H9 (cell line): Measurements from ENCODE around the gene MAGI1. TPM values are rescaled to one million over a fixed set of nuclear protein-coding genes. Genes with fewer than 3 reads are reported as not detected.

Experiments
- DNase-seq: peaks from one replicate; pipeline ENCODE4 v3.0.0-alpha.2; 2017
- H2AFZ ChIP-seq: one replicate; pipeline ENCODE4 v1.6.1; 2013; ENCODE audit warnings: mild to moderate bottlenecking, low read length, control low read depth, moderate library complexity
- H2AK5ac ChIP-seq: 2 replicates; pipeline ENCODE4 v1.6.1; 2013; ENCODE audit warnings: low read length, control low read depth, mixed read lengths; ENCODE audit not compliant: insufficient read length
- H2BK120ac ChIP-seq: one replicate; pipeline ENCODE4 v1.6.1; 2013; ENCODE audit warnings: low read depth, mild to moderate bottlenecking, low read length, control low read depth, inconsistent platforms; ENCODE audit not compliant: poor library complexity, severe bottlenecking
- H2BK12ac ChIP-seq: 2 replicates; pipeline ENCODE4 v1.6.1; 2013; ENCODE audit warnings: low read length, control low read depth, mixed read lengths, low read depth; ENCODE audit not compliant: insufficient read length
- H2BK15ac ChIP-seq: 2 replicates; pipeline ENCODE4 v1.6.1; 2013; ENCODE audit warnings: low read depth, low read length, control low read depth
- H2BK20ac ChIP-seq: one replicate; pipeline ENCODE4 v1.6.1; 2013; ENCODE audit warnings: low read depth, mild to moderate bottlenecking, low read length, control low read depth, inconsistent platforms; ENCODE audit not compliant: poor library complexity, severe bottlenecking
- H2BK5ac ChIP-seq: 2 replicates; pipeline ENCODE4 v1.6.1; 2013; ENCODE audit warnings: low read length, control low read depth, mixed read lengths; ENCODE audit not compliant: insufficient read length
- H3K14ac ChIP-seq: 2 replicates; pipeline ENCODE4 v1.6.1; 2013; ENCODE audit warnings: low read length, control low read depth; ENCODE audit not compliant: insufficient read depth
- H3K18ac ChIP-seq: 2 replicates; pipeline ENCODE4 v1.6.1; 2013; ENCODE audit warnings: low read depth, mild to moderate bottlenecking, mixed read lengths, low read length, control low read depth; ENCODE audit not compliant: insufficient read length
- H3K23ac ChIP-seq: 2 replicates; pipeline ENCODE4 v1.6.1; 2013; ENCODE audit warnings: low read length, control low read depth, mixed read lengths, low read depth; ENCODE audit not compliant: insufficient read length
- H3K23me2 ChIP-seq: 2 replicates; pipeline ENCODE4 v1.6.1; 2013; ENCODE audit warnings: low read depth, mild to moderate bottlenecking, mixed read lengths, low read length, control low read depth; ENCODE audit not compliant: insufficient read length, poor library complexity, severe bottlenecking
- H3K27ac ChIP-seq: 2 replicates; pipeline ENCODE4 v1.5.1; 2013; ENCODE audit warnings: low read length, control low read depth, mixed read lengths, low read depth; ENCODE audit not compliant: insufficient read length
- H3K27me3 ChIP-seq: 2 replicates; pipeline ENCODE4 v1.6.1; 2013; ENCODE audit warnings: low read length, control low read depth, inconsistent platforms; ENCODE audit not compliant: insufficient read depth
- H3K4ac ChIP-seq: 2 replicates; pipeline ENCODE4 v1.6.1; 2013; ENCODE audit warnings: low read depth, mild to moderate bottlenecking, control low read depth, inconsistent platforms, low read length, moderate library complexity
- H3K4me1 ChIP-seq: 2 replicates; pipeline ENCODE4 v1.6.1; 2013; ENCODE audit warnings: low read length, control low read depth, inconsistent platforms; ENCODE audit not compliant: insufficient read depth
- H3K4me2 ChIP-seq: 2 replicates; pipeline ENCODE4 v1.6.1; 2013; ENCODE audit warnings: low read length, control low read depth, mixed read lengths; ENCODE audit not compliant: insufficient read length, insufficient read depth
- H3K56ac ChIP-seq: 2 replicates; pipeline ENCODE4 v1.6.1; 2013; ENCODE audit warnings: low read depth, mild to moderate bottlenecking, mixed read lengths, low read length, control low read depth; ENCODE audit not compliant: insufficient read length
- H3K79me1 ChIP-seq: 2 replicates; pipeline ENCODE4 v1.6.1; 2013; ENCODE audit warnings: low read depth, mild to moderate bottlenecking, moderate library complexity, low read length, control low read depth, inconsistent platforms; ENCODE audit not compliant: insufficient read depth, poor library complexity, severe bottlenecking
- H3K79me2 ChIP-seq: 2 replicates; pipeline ENCODE4 v1.6.1; 2013; ENCODE audit warnings: low read length, control low read depth, inconsistent platforms; ENCODE audit not compliant: insufficient read depth
- H3K9ac ChIP-seq: 2 replicates; pipeline ENCODE4 v1.6.1; 2013; ENCODE audit warnings: low read length, control low read depth, mixed read lengths; ENCODE audit not compliant: insufficient read length; ENCODE audit errors: extremely low read depth
- H3K9me3 ChIP-seq: one replicate; pipeline ENCODE4 v1.6.1; 2013; ENCODE audit warnings: low read depth, low read length, inconsistent platforms; ENCODE audit not compliant: control insufficient read depth
- H3T11ph ChIP-seq: one replicate; pipeline ENCODE4 v1.6.1; 2013; ENCODE audit warnings: mild to moderate bottlenecking, low read length, control low read depth, inconsistent platforms
- H4K20me1 ChIP-seq: one replicate; pipeline ENCODE4 v1.6.1; 2013; ENCODE audit not compliant: control insufficient read depth, insufficient read length, insufficient read depth
- H4K5ac ChIP-seq: 2 replicates; pipeline ENCODE4 v1.6.1; 2013; ENCODE audit warnings: low read depth, mild to moderate bottlenecking, mixed read lengths, low read length, control low read depth; ENCODE audit not compliant: insufficient read length
- H4K8ac ChIP-seq: replicated peaks from 2 replicates; pipeline ENCODE4 v1.6.1; 2013; ENCODE audit warnings: low read length, control low read depth, mixed read lengths, low read depth; ENCODE audit not compliant: insufficient read length
- H4K91ac ChIP-seq: 2 replicates; pipeline ENCODE4 v1.6.1; 2013; ENCODE audit warnings: low read depth, mild to moderate bottlenecking, moderate library complexity, mixed read lengths, low read length, control low read depth; ENCODE audit not compliant: insufficient read length
- H3K27ac Mint-ChIP-seq, 3 experiments: 2 replicates in 2 of 3; 3 replicates in 1 of 3; pipeline ENCODE4 v1.8.0; 2020 to 2021; ENCODE audit warnings: mixed read lengths in 3 of 3, mild to moderate bottlenecking in 1 of 3, moderate library complexity in 1 of 3
- H3K27me3 Mint-ChIP-seq: 2 replicates; pipeline ENCODE4 v1.8.0; 2021; ENCODE audit warnings: low read depth, mild to moderate bottlenecking, moderate library complexity, mixed read lengths
- H3K36me3 Mint-ChIP-seq, 3 experiments: 2 replicates in 2 of 3; 3 replicates in 1 of 3; pipeline ENCODE4 v1.8.0; 2020 to 2021; ENCODE audit warnings: low read depth in 3 of 3, mixed read lengths in 3 of 3; ENCODE audit not compliant: insufficient read depth in 1 of 3
- H3K4me1 Mint-ChIP-seq, 2 experiments: 2 replicates each; pipeline ENCODE4 v1.8.0; 2020; ENCODE audit warnings: mixed read lengths in 2 of 2
- H3K4me3 Mint-ChIP-seq, 2 experiments: 2 replicates in 1 of 2; 3 replicates in 1 of 2; pipeline ENCODE4 v1.8.0; 2020 to 2021; ENCODE audit warnings: mild to moderate bottlenecking in 2 of 2, mixed read lengths in 2 of 2, moderate library complexity in 1 of 2
- H3K9me3 Mint-ChIP-seq, 2 experiments: 2 replicates in 1 of 2; 3 replicates in 1 of 2; pipeline ENCODE4 v1.8.0; 2020; ENCODE audit warnings: mild to moderate bottlenecking in 2 of 2, mixed read lengths in 2 of 2, moderate library complexity in 1 of 2
- WGBS: extraction: QIAGEN DNeasy Blood & Tissue Kit; methylation state at CpG from one replicate; pipeline ENCODE4 v1.1.7; 2013; ENCODE audit warnings: missing lambda C conversion rate, low lambda C conversion rate, mixed read lengths; ENCODE audit not compliant: insufficient read length; ENCODE audit errors: extremely low coverage; 5-methylcytosine and 5-hydroxymethylcytosine counted together
- total RNA-seq: library from RNA; stranded (reverse); gene quantifications from 2 replicates; pipeline ENCODE4 v1.2.1, GENCODE V29; 2021
- TF ChIP-seq, protein P1 (sequence below): fragments of 200-600 bp; sonication (generic); conservative IDR thresholded peaks from 3 replicates; pipeline ENCODE4 v1.8.0; 2021; ENCODE audit warnings: antibody characterized with exemption, mild to moderate bottlenecking

MAGI1 gene
- total RNA-seq, 1 experiment from 2014 or later, result 65.7 TPM

DNA sequence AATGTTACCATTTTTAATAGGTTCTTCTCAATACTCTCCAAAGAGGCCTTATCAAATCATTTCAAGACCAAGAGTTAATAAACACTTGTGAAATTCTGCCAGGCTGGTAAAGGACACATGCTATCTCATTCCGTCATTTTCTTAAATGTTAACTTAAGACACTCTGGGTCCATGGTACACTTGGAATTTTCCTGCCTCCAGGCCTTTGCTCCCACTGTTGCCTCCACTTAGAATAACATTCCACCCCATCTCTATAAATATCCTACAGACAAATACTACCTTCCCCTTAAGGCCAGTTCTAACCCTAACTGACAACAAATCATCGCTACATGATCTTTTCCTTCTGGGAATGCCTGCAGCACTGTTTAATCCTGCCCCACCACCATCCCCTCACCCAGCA, 24.1 kb downstream of the MAGI1 start:
- peaks cover 52 to 54% of the 10 kb centered on the region in 2 experiments for H3K4me1 Mint-ChIP-seq
- no peaks in the 10 kb centered on the region for H3K27me3 Mint-ChIP-seq
- TF ChIP-seq, protein P1, sequence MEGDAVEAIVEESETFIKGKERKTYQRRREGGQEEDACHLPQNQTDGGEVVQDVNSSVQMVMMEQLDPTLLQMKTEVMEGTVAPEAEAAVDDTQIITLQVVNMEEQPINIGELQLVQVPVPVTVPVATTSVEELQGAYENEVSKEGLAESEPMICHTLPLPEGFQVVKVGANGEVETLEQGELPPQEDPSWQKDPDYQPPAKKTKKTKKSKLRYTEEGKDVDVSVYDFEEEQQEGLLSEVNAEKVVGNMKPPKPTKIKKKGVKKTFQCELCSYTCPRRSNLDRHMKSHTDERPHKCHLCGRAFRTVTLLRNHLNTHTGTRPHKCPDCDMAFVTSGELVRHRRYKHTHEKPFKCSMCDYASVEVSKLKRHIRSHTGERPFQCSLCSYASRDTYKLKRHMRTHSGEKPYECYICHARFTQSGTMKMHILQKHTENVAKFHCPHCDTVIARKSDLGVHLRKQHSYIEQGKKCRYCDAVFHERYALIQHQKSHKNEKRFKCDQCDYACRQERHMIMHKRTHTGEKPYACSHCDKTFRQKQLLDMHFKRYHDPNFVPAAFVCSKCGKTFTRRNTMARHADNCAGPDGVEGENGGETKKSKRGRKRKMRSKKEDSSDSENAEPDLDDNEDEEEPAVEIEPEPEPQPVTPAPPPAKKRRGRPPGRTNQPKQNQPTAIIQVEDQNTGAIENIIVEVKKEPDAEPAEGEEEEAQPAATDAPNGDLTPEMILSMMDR, result no peak

More for the DNA sequence above, 24.1 kb downstream of the MAGI1 start:
- H3K27ac Mint-ChIP-seq, result no peak overlapping the region; a peak in 2 of 7 replicates
- Histone ChIP-seq H4K5ac (no peak overlapping the region), H4K8ac (no peak overlapping the region), H3T11ph (no peak overlapping the region), H3K27me3 (no peaks in the 10 kb centered on the region), H3K4me1 (peaks cover 20% of the 10 kb centered on the region), H3K23ac (no peak overlapping the region), H3K18ac (no peak overlapping the region), H3K23me2 (no peaks in the 10 kb centered on the region), H3K9ac (no peak overlapping the region), H4K20me1 (peaks cover 2% of the 10 kb centered on the region), H2BK12ac (no peak overlapping the region), H3K14ac (no peak overlapping the region), H3K4ac (no peak overlapping the region), H3K27ac (no peak overlapping the region), H2BK15ac (no peak overlapping the region), H4K91ac (no peak overlapping the region), H3K9me3 (no peaks in the 10 kb centered on the region), H2BK120ac (no peak overlapping the region), H2BK5ac (no peak overlapping the region), H2AK5ac (no peak overlapping the region), H2AFZ (no peak overlapping the region), H3K4me2 (no peak overlapping the region), H3K79me2 (peaks cover 6% of the 10 kb centered on the region; the same call in 1 of the 2 replicates), H2BK20ac (no peak overlapping the region), H3K79me1 (no peaks in the 10 kb centered on the region), H3K56ac (no peak overlapping the region)
- no peak for DNase-seq
- H3K9me3 Mint-ChIP-seq, result no peaks in the 10 kb centered on the region
- no peaks in the 10 kb centered on the region for H3K36me3 Mint-ChIP-seq
- no CpG with 5 or more reads among the region's 2 CpGs for WGBS
- H3K4me3 Mint-ChIP-seq, result no peak overlapping the region
